Sigmoid colon (tissue), 7 donors: ENCODE data around the gene FAM184B. TPM values are rescaled to one million over a fixed set of nuclear protein-coding genes. Genes with fewer than 3 reads are reported as not detected.

Experiments
- DNase-seq: peaks from one replicate; pipeline ENCODE4 v3.0.0-alpha.2; 2019
- H3K27ac ChIP-seq, 4 donors: fragments of 200-600 bp; sonication (generic); one replicate each; pipeline ENCODE4 v1.5.1; 2016 to 2019; ENCODE audit warnings: mild to moderate bottlenecking in 1 of 4
- H3K27me3 ChIP-seq, 3 donors: fragments of 200-600 bp; sonication (generic); one replicate each; pipeline ENCODE4 v1.5.1; 2019; ENCODE audit warnings: mild to moderate bottlenecking in 1 of 3
- H3K36me3 ChIP-seq, 4 donors: fragments of 200-600 bp; sonication (generic); one replicate each; pipeline ENCODE4 v1.5.1; 2016 to 2019
- H3K4me1 ChIP-seq, 4 donors: fragments of 200-600 bp; sonication (generic); one replicate each; pipeline ENCODE4 v1.5.1; 2017 to 2019
- H3K4me3 ChIP-seq, 4 donors: fragments of 200-600 bp; sonication (generic); one replicate each; pipeline ENCODE4 v1.5.1; 2017 to 2019; ENCODE audit warnings: mild to moderate bottlenecking in 2 of 4, moderate library complexity in 1 of 4
- H3K9me3 ChIP-seq, 4 donors: fragments of 200-600 bp in 3 of 4; sonication (generic) in 3 of 4; one replicate each; pipeline versions ENCODE4 v1.5.1 to v1.6.1; 2013 to 2019
- CTCF ChIP-seq, 4 experiments: fragments of 450-650 bp in 3 of 4; fragments of 200-600 bp in 1 of 4; IDR thresholded peaks; one replicate each; pipeline ENCODE4 v1.5.1; 2016 to 2019; ENCODE audit warnings: antibody characterized with exemption in 4 of 4, mild to moderate bottlenecking in 3 of 4, moderate library complexity in 2 of 4
- EP300 ChIP-seq, 4 donors: sonication (generic); formaldehyde crosslinking; IDR thresholded peaks; one replicate each; pipeline ENCODE4 v1.6.1; 2017; ENCODE audit warnings: antibody characterized with exemption in 4 of 4
- POLR2A ChIP-seq, 2 donors: fragments of 450-650 bp; IDR thresholded peaks; one replicate each; pipeline ENCODE4 v1.6.1; 2016; ENCODE audit warnings: antibody characterized with exemption in 2 of 2, mild to moderate bottlenecking in 2 of 2, moderate library complexity in 2 of 2
- POLR2AphosphoS5 ChIP-seq, 4 donors: sonication (generic); formaldehyde crosslinking; IDR thresholded peaks; one replicate each; pipeline ENCODE4 v1.6.1; 2017; ENCODE audit warnings: antibody characterized with exemption in 4 of 4
- WGBS, 2 donors: extraction: QIAGEN DNeasy Blood & Tissue Kit; methylation state at CpG; one replicate each; pipeline ENCODE4 v1.1.7; 2013; 5-methylcytosine and 5-hydroxymethylcytosine counted together
- intact Hi-C: fragments of 100-400 bp; cut with DNase I; formaldehyde crosslinking; loops from one replicate; pipeline ENCODE4 v1.15.1; 2023
- polyA plus RNA-seq, 3 donors: library from polyadenylated mRNA; stranded (reverse); fragments of 200-250 nt; gene quantifications; one replicate each; pipeline ENCODE4 v1.2.3, GENCODE V29; 2013
- total RNA-seq, 4 donors: library from RNA; depleted of rRNA; stranded (reverse); fragments of >200 nt; gene quantifications; one replicate each; pipeline ENCODE4 v1.1.0, GENCODE V29; 2016
- donor health status: healthy with polysubstance abuse.
- donor health status: Bipolar disorder and iron deficiency.
- donor health status: healthy.

Gene FAM184B
- total and polyA plus RNA-seq, 7 donors = under 0.01 to 0.23 (median 0.23) TPM; not detected in 4

GRCh38 chr4:17647176-17647806 lies 134.1 kb downstream of the FAM184B start:
- intact Hi-C loops = no loop called here
- H3K27me3 ChIP-seq = peaks cover 0 to 14% (median 0%) of the 10 kb centered on the region in 3 donors
- WGBS, 2 donors = 81 to 89% methylated on average over 9 of the region's 9 CpGs

GRCh38 chr4:17646693-17647092 lies 134.7 kb downstream of the FAM184B start:
- Histone ChIP-seq H3K4me3 (no peak overlapping the region), H3K36me3 (no peaks in the 10 kb centered on the region), H3K27ac (no peak overlapping the region), H3K27me3 (peaks cover 0 to 19% (median 0%) of the 10 kb centered on the region in 3 donors), H3K4me1 (peaks cover 0 to 5% (median 2%) of the 10 kb centered on the region in 4 donors), H3K9me3 (no peaks in the 10 kb centered on the region)
- intact Hi-C loops = no loop called here
- no peak for TF ChIP-seq POLR2A (IDR thresholded peaks at IDR 0.05)
- no peak for TF ChIP-seq POLR2AphosphoS5 (IDR thresholded peaks at IDR 0.05)
- TF ChIP-seq EP300 (IDR thresholded peaks at IDR 0.05) = no peak
- no peak for TF ChIP-seq CTCF (IDR thresholded peaks at IDR 0.05)
- 36 to 69% methylated on average over 3 of the region's 3 CpGs for WGBS, 2 donors
- no peak for DNase-seq

More at GRCh38 chr4:17647176-17647806, 134.1 kb downstream of the FAM184B start:
- no peak for DNase-seq
- H3K36me3 ChIP-seq = no peaks in the 10 kb centered on the region
- TF ChIP-seq EP300 (IDR thresholded peaks at IDR 0.05) (no peak), CTCF (IDR thresholded peaks at IDR 0.05) (no peak), POLR2AphosphoS5 (IDR thresholded peaks at IDR 0.05) (no peak), POLR2A (IDR thresholded peaks at IDR 0.05) (no peak)
- H3K4me1 ChIP-seq = no peaks in the 10 kb centered on the region
- no peak overlapping the region for H3K4me3 ChIP-seq
- H3K27ac ChIP-seq = no peak overlapping the region
- no peaks in the 10 kb centered on the region for H3K9me3 ChIP-seq

- no peak overlapping the region for H3K4me3 ChIP-seq
- WGBS, 2 donors = 97 to 98% methylated on average over 1 of the region's 1 CpG
- DNase-seq = no peak
- peaks cover 0 to 19% (median 0%) of the 10 kb centered on the region in 3 donors for H3K27me3 ChIP-seq
- intact Hi-C loops = no loop called here
- no peak for TF ChIP-seq POLR2A (IDR thresholded peaks at IDR 0.05)
- TF ChIP-seq CTCF (IDR thresholded peaks at IDR 0.05) = no peak
- TF ChIP-seq EP300 (IDR thresholded peaks at IDR 0.05) = no peak
- no peak for TF ChIP-seq POLR2AphosphoS5 (IDR thresholded peaks at IDR 0.05)
- H3K4me1 ChIP-seq = peaks cover 0 to 6% (median 2%) of the 10 kb centered on the region in 4 donors
- no peaks in the 10 kb centered on the region for H3K36me3 ChIP-seq
- no peaks in the 10 kb centered on the region for H3K9me3 ChIP-seq
- no peak overlapping the region for H3K27ac ChIP-seq
Observed at GRCh38 chr4:17642398-17642783, 139.0 kb downstream of the FAM184B start.

- intact Hi-C loops = loop anchor here (5.0 kb wide), 1 partner anchor 168 kb away; no protein-coding TSS in a partner anchor
Observed at GRCh38 chr4:17639136-17639535, 142.3 kb downstream of the FAM184B start.

More at GRCh38 chr4:17639136-17639535, 142.3 kb downstream of the FAM184B start:
- no peak overlapping the region for H3K4me3 ChIP-seq
- H3K9me3 ChIP-seq = no peaks in the 10 kb centered on the region
- TF ChIP-seq EP300 (IDR thresholded peaks at IDR 0.05) (no peak), CTCF (IDR thresholded peaks at IDR 0.05) (no peak), POLR2A (IDR thresholded peaks at IDR 0.05) (no peak), POLR2AphosphoS5 (IDR thresholded peaks at IDR 0.05) (no peak)
- no peak overlapping the region for H3K27ac ChIP-seq
- no peak for DNase-seq
- H3K27me3 ChIP-seq = peaks cover 0 to 19% (median 0%) of the 10 kb centered on the region in 3 donors
- WGBS, 2 donors = 80 to 94% methylated on average over 7 of the region's 7 CpGs
- peaks cover 0 to 6% (median 2%) of the 10 kb centered on the region in 4 donors for H3K4me1 ChIP-seq
- H3K36me3 ChIP-seq = peaks cover 0 to 18% (median 7%) of the 10 kb centered on the region in 4 donors
